ENCODE data around the gene LTBP1. TPM values are rescaled to one million over a fixed set of nuclear protein-coding genes. Genes with fewer than 3 reads are reported as not detected.

Gene LTBP1
- total RNA-seq, 2 donors from 2014 or later = 25.9 to 99.8 TPM

- Histone ChIP-seq H3K36me3 (no peaks in the 10 kb centered on the region), H3K27ac (no peak overlapping the region), H3K27me3 (replicated peaks; ENCODE audit: insufficient read depth) (no peaks in the 10 kb centered on the region), H3K9me3 (no peaks in the 10 kb centered on the region), H3K4me1 (replicated peaks) (peaks cover 4% of the 10 kb centered on the region), H3K4me3 (no peak overlapping the region)
- WGBS = 44% methylated on average over 4 of the region's 4 CpGs
- TF ChIP-seq POLR2A (IDR thresholded peaks at IDR 0.05) = no peak
- no peak for TF ChIP-seq POLR2AphosphoS5 (IDR thresholded peaks at IDR 0.05)
- TF ChIP-seq, protein P1, sequence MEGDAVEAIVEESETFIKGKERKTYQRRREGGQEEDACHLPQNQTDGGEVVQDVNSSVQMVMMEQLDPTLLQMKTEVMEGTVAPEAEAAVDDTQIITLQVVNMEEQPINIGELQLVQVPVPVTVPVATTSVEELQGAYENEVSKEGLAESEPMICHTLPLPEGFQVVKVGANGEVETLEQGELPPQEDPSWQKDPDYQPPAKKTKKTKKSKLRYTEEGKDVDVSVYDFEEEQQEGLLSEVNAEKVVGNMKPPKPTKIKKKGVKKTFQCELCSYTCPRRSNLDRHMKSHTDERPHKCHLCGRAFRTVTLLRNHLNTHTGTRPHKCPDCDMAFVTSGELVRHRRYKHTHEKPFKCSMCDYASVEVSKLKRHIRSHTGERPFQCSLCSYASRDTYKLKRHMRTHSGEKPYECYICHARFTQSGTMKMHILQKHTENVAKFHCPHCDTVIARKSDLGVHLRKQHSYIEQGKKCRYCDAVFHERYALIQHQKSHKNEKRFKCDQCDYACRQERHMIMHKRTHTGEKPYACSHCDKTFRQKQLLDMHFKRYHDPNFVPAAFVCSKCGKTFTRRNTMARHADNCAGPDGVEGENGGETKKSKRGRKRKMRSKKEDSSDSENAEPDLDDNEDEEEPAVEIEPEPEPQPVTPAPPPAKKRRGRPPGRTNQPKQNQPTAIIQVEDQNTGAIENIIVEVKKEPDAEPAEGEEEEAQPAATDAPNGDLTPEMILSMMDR (IDR thresholded peaks at IDR 0.05) = no peak
- intact Hi-C loops (cut with DNase I) = loop anchor here (5.0 to 10.0 kb wide), 3 partner anchors 97 to 544 kb away; no protein-coding TSS in a partner anchor
- DNase-seq (ENCODE audit: low spot score) = no peak
Measured at GRCh38 chr2:33038230-33038629, 91.5 kb downstream of the LTBP1 start.

DNA sequence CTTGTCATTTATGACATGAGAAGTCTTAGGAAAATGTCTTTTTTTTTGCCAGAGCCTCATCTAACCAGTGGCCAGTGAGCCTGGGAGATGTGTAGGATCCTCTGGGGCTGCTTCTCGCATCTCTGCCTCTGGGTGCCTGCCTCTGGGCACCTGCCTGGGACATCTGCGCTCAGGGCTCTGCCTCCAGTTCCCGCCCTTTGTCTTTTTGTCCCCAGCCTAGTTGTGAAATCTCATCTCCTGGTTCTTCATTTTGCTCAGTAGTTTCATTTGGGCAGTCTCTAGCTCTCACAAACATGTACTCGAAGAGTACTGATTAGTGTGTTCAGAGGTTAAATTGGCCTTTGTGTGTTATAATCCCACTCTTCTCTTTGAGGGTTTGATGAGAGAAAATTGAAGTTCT, 92.0 kb downstream of the LTBP1 start:
- DNase-seq (ENCODE audit: low spot score) = no peak
- Histone ChIP-seq H3K4me1 (replicated peaks) (peaks cover 4% of the 10 kb centered on the region), H3K9me3 (no peaks in the 10 kb centered on the region), H3K27me3 (replicated peaks; ENCODE audit: insufficient read depth) (no peaks in the 10 kb centered on the region), H3K36me3 (no peaks in the 10 kb centered on the region), H3K4me3 (no peak overlapping the region), H3K27ac (no peak overlapping the region)
- intact Hi-C loops (cut with DNase I) = loop anchor here (5.0 to 10.0 kb wide), 3 partner anchors 96 to 544 kb away; no protein-coding TSS in a partner anchor
- WGBS = 84% methylated on average over 4 of the region's 4 CpGs
- TF ChIP-seq POLR2A (IDR thresholded peaks at IDR 0.05) = no peak
- TF ChIP-seq, protein P1 (IDR thresholded peaks at IDR 0.05) = no peak
- TF ChIP-seq POLR2AphosphoS5 (IDR thresholded peaks at IDR 0.05) = no peak

- Histone ChIP-seq H3K9me3 (no peaks in the 10 kb centered on the region), H3K27ac (no peak overlapping the region), H3K27me3 (replicated peaks; ENCODE audit: insufficient read depth) (no peaks in the 10 kb centered on the region), H3K36me3 (no peaks in the 10 kb centered on the region), H3K4me3 (no peak overlapping the region), H3K4me1 (replicated peaks) (peaks cover 4% of the 10 kb centered on the region)
- whole genome bisulfite sequencing = 90% methylated on average over 4 of the region's 4 CpGs
- intact Hi-C loops (cut with DNase I) = no loop called here
- TF ChIP-seq, protein P1 (IDR thresholded peaks at IDR 0.05) = no peak
- no peak for TF ChIP-seq POLR2AphosphoS5 (IDR thresholded peaks at IDR 0.05)
- no peak for DNase-seq (ENCODE audit: low spot score)
Measured at GRCh38 chr2:33040541-33040940, 93.8 kb downstream of the LTBP1 start.

- Histone ChIP-seq H3K27me3 (replicated peaks; ENCODE audit: insufficient read depth) (no peaks in the 10 kb centered on the region), H3K36me3 (no peaks in the 10 kb centered on the region), H3K4me1 (replicated peaks) (peaks cover 4% of the 10 kb centered on the region), H3K9me3 (no peaks in the 10 kb centered on the region), H3K27ac (peak overlapping the region; percentile 33 to 42), H3K4me3 (no peak overlapping the region)
- intact Hi-C loops (cut with DNase I) = no loop called here
- TF ChIP-seq POLR2A (IDR thresholded peaks at IDR 0.05) (no peak), POLR2AphosphoS5 (IDR thresholded peaks at IDR 0.05) (no peak)
- TF ChIP-seq, protein P1 (IDR thresholded peaks at IDR 0.05) = no peak
- WGBS = 67% methylated on average over 1 of the region's 1 CpG
- no peak for DNase-seq (ENCODE audit: low spot score)
Measured at GRCh38 chr2:33042265-33042664, 95.5 kb downstream of the LTBP1 start.

- no peaks in the 10 kb centered on the region for H3K9me3 ChIP-seq
- intact Hi-C loops (cut with DNase I) = no loop called here
- TF ChIP-seq POLR2A (IDR thresholded peaks at IDR 0.05) (no peak), POLR2AphosphoS5 (IDR thresholded peaks at IDR 0.05) (peak; percentile 25)
- no peaks in the 10 kb centered on the region for H3K36me3 ChIP-seq
- H3K27me3 ChIP-seq (replicated peaks; ENCODE audit: insufficient read depth) = no peaks in the 10 kb centered on the region
- peak overlapping the region; percentile 33 to 42 for H3K27ac ChIP-seq
- H3K4me3 ChIP-seq = no peak overlapping the region
- peaks cover 4% of the 10 kb centered on the region for H3K4me1 ChIP-seq (replicated peaks)
- WGBS = 63% methylated on average over 3 of the region's 3 CpGs
- no peak for DNase-seq (ENCODE audit: low spot score)
Measured at GRCh38 chr2:33042819-33043218, 96.1 kb downstream of the LTBP1 start.
